Transverse colon (tissue), 4 donors: ENCODE data around the gene GHRHR. TPM values are rescaled to one million over a fixed set of nuclear protein-coding genes. Genes with fewer than 3 reads are reported as not detected.

Experiments used
- DNase-seq: peaks from one replicate; pipeline ENCODE4 v3.0.0-alpha.2; 2019
- H3K27ac ChIP-seq, 4 donors: fragments of 200-600 bp; sonication (generic); 2 replicates each; pipeline ENCODE4 v1.5.1; 2016 to 2018; ENCODE audit warnings: inconsistent platforms in 4 of 4
- H3K27me3 ChIP-seq: fragments of 200-600 bp; sonication (generic); 2 replicates; pipeline ENCODE4 v1.5.1; 2017; ENCODE audit warnings: inconsistent platforms
- H3K36me3 ChIP-seq, 4 donors: fragments of 200-600 bp; sonication (generic); 2 replicates each; pipeline ENCODE4 v1.5.1; 2017 to 2019; ENCODE audit warnings: inconsistent platforms in 4 of 4
- H3K4me1 ChIP-seq, 4 donors: fragments of 200-600 bp; sonication (generic); 2 replicates each; pipeline ENCODE4 v1.5.1; 2017 to 2020; ENCODE audit warnings: inconsistent platforms in 4 of 4
- H3K4me3 ChIP-seq, 4 donors: fragments of 200-600 bp; sonication (generic); 1 replicate in 1 of 4; 2 replicates in 3 of 4; pipeline versions ENCODE4 v1.5.1 to v1.6.1; 2017 to 2019; ENCODE audit warnings: inconsistent platforms in 4 of 4
- H3K9me3 ChIP-seq, 2 donors: fragments of 200-600 bp; sonication (generic); 2 replicates each; pipeline ENCODE4 v1.5.1; 2017 to 2019; ENCODE audit warnings: inconsistent platforms in 2 of 2
- EP300 ChIP-seq: sonication (generic); formaldehyde crosslinking; IDR thresholded peaks from one replicate; pipeline ENCODE4 v1.6.1; 2017; ENCODE audit warnings: antibody characterized with exemption, low read depth
- POLR2A ChIP-seq: fragments of 450-650 bp; IDR thresholded peaks from one replicate; pipeline ENCODE4 v1.6.1; 2016; ENCODE audit warnings: antibody characterized with exemption, mild to moderate bottlenecking, moderate library complexity
- POLR2AphosphoS5 ChIP-seq, 3 donors: sonication (generic); formaldehyde crosslinking; IDR thresholded peaks; one replicate each; pipeline ENCODE4 v1.6.1; 2016; ENCODE audit warnings: antibody characterized with exemption in 3 of 3
- WGBS, 2 donors: methylation state at CpG; one replicate each; pipeline ENCODE4 v1.1.5; 2018; ENCODE audit warnings: low coverage in 1 of 2; 5-methylcytosine and 5-hydroxymethylcytosine counted together
- in situ Hi-C, 4 donors: fragments of 200-750 bp; cut with MboI; loops; one replicate each; pipeline versions ENCODE4 v1.15.0 to v1.15.1; 2017; ENCODE audit warnings: low sequenced_read_pairs in 3 of 4, low pct_ligation_motif_present in 1 of 4, low pct_unique_long_range_greater_than_20kb in 1 of 4
- intact Hi-C: fragments of 100-400 bp; cut with DNase I; formaldehyde crosslinking; loops from one replicate; pipeline ENCODE4 v1.15.1; 2023; ENCODE audit warnings: low total_unique reads
- total RNA-seq, 4 donors: library from RNA; depleted of rRNA; stranded (reverse); fragments of >200 nt; gene quantifications; one replicate each; pipeline ENCODE4 v1.1.0, GENCODE V29; 2016
- TF ChIP-seq, protein P1 (sequence below), 5 experiments: fragments of 200-600 bp in 3 of 5; fragments of 450-650 bp in 2 of 5; sonication (generic) in 3 of 5; IDR thresholded peaks; 1 replicate in 2 of 5; 2 replicates in 3 of 5; pipeline ENCODE4 v1.5.1; 2016 to 2017; ENCODE audit warnings: antibody characterized with exemption in 5 of 5, inconsistent platforms in 3 of 5, mild to moderate bottlenecking in 2 of 5, moderate library complexity in 1 of 5

Gene GHRHR
- total RNA-seq, 4 donors from 2014 or later, result not detected

DNA sequence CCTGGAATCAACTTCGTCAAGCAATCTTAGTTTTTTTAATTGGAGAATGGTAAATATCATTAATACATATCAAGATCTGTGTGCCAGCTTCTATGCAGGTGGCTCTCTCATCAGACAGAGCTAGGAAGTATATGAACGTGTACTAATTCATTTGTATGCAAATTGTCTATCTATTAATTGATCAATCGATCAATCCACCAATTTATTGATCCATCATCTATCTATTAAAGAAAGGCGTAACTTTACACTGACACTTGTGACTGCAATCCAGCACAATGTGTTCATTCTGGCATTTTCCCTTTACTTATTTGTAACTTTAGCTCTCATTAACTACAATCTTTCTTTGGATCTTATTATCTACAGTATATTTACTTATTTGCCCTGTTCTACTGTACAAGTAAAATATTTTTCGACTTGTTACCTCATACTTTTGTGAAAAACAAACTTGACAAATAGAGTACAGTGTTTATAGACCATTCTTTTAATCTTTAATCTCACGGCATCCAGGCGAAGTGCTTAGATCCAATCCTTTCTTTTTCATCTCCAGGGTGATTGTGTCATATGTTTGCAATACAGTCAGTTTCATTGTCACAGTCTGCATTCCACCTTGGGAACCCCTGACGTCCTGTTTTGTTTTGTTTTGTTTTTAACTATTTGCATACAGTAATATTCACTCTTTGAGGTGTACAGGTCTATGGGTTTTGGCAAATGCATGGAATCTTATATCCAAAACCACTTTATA is 22.0 kb upstream of the GHRHR start:
- no peaks in the 10 kb centered on the region for H3K36me3 ChIP-seq
- peaks cover 3% of the 10 kb centered on the region for H3K27me3 ChIP-seq
- no peak overlapping the region for H3K4me3 ChIP-seq
- in situ Hi-C loops, result no loop called here
- DNase-seq, result no peak
- peaks cover 0 to 28% (median 15%) of the 10 kb centered on the region in 4 donors for H3K4me1 ChIP-seq
- peaks cover 7 to 11% of the 10 kb centered on the region in 2 donors for H3K9me3 ChIP-seq
- TF ChIP-seq, protein P1, sequence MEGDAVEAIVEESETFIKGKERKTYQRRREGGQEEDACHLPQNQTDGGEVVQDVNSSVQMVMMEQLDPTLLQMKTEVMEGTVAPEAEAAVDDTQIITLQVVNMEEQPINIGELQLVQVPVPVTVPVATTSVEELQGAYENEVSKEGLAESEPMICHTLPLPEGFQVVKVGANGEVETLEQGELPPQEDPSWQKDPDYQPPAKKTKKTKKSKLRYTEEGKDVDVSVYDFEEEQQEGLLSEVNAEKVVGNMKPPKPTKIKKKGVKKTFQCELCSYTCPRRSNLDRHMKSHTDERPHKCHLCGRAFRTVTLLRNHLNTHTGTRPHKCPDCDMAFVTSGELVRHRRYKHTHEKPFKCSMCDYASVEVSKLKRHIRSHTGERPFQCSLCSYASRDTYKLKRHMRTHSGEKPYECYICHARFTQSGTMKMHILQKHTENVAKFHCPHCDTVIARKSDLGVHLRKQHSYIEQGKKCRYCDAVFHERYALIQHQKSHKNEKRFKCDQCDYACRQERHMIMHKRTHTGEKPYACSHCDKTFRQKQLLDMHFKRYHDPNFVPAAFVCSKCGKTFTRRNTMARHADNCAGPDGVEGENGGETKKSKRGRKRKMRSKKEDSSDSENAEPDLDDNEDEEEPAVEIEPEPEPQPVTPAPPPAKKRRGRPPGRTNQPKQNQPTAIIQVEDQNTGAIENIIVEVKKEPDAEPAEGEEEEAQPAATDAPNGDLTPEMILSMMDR (IDR thresholded peaks at IDR 0.05), result no peak
- TF ChIP-seq POLR2AphosphoS5 (IDR thresholded peaks at IDR 0.05) (no peak), POLR2A (no peak), EP300 (no peak)
- no peak overlapping the region for H3K27ac ChIP-seq
- WGBS, 2 donors, result 35 to 40% methylated on average over 8 of the region's 8 CpGs
- intact Hi-C loops, result no loop called here

DNA sequence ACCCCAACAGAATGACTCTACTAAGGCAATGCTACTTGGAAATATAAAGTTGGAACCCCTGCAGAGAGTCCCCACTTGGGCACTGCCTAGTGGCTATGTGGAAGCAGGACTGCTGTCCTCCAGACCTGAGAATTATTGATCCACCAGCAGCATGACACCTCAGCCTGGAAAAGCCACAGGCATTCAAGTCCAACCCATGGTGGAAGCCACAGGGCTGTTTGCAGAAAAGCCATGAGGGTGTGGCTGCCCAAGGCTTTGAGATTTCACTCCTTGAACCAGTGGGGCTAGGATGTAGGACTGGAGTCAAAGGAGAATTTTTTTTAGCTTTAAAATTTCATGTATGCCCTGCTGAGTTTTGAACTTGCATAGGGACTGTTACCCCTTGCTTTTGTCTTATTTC is 13.6 kb upstream of the GHRHR start:
- Histone ChIP-seq H3K4me1 (no peaks in the 10 kb centered on the region), H3K27me3 (no peaks in the 10 kb centered on the region), H3K4me3 (no peak overlapping the region), H3K27ac (no peak overlapping the region), H3K9me3 (peaks cover 3 to 5% of the 10 kb centered on the region in 2 donors), H3K36me3 (no peaks in the 10 kb centered on the region)
- intact Hi-C loops, result no loop called here
- in situ Hi-C loops, result no loop called here
- DNase-seq, result no peak
- TF ChIP-seq, protein P1 (IDR thresholded peaks at IDR 0.05), result no peak
- TF ChIP-seq POLR2AphosphoS5 (IDR thresholded peaks at IDR 0.05) (no peak), POLR2A (no peak), EP300 (no peak)

DNA sequence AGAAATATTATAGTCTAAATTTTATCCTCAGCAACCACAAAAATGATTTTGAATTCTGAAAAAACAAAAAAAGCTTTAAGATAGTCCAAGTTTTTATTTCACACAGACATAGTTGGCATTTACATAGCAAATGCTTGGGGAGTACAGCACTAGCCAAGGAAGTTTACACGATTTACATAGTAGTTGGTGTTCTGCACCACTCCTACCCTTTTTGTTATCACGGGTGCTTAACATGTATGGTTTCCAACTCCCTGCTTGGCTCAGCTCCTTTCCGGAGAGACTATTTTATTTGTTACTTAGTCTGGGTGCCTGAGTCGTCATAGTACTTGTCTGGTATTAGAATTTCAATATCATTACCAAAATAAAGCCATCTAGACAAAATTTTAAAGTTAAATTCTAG is 8.8 kb upstream of the GHRHR start:
- intact Hi-C loops (no loop called here), in situ Hi-C loops (no loop called here)
- no peak for DNase-seq
- Histone ChIP-seq H3K9me3 (peaks cover 0 to 4% of the 10 kb centered on the region in 2 donors), H3K4me1 (no peaks in the 10 kb centered on the region), H3K4me3 (no peak overlapping the region), H3K36me3 (no peaks in the 10 kb centered on the region), H3K27ac (no peak overlapping the region), H3K27me3 (no peaks in the 10 kb centered on the region)
- no peak for TF ChIP-seq POLR2A
- no peak for TF ChIP-seq POLR2AphosphoS5 (IDR thresholded peaks at IDR 0.05)
- no peak for TF ChIP-seq EP300
- TF ChIP-seq, protein P1 (IDR thresholded peaks at IDR 0.05), result no peak
- 66 to 71% methylated on average over 4 of the region's 4 CpGs for WGBS, 2 donors

DNA sequence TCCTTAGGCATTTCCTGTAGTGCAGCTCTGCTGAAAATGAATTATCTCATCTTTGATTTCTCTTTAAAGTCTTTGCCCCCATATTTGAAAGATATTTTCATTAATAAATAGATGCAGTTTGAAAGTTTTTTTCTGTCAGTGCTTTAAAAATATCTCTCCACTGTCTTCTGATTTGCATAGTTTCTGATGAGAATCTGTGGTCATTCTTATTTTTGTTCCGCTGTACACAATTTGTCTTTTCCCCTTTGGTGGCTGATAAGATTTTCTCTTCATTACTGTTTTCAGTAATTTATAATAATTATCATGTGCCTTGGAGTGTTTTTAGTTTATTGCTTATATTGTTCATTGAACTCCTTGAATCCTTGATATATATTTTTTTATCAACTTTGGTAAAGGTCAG is 7.0 kb upstream of the GHRHR start:
- no peak for TF ChIP-seq POLR2A
- TF ChIP-seq POLR2AphosphoS5 (IDR thresholded peaks at IDR 0.05), result no peak
- TF ChIP-seq EP300, result no peak
- TF ChIP-seq, protein P1 (IDR thresholded peaks at IDR 0.05), result no peak
- in situ Hi-C loops, result no loop called here

More for the DNA sequence above, 7.0 kb upstream of the GHRHR start:
- no peaks in the 10 kb centered on the region for H3K27me3 ChIP-seq
- H3K4me1 ChIP-seq, result no peaks in the 10 kb centered on the region
- intact Hi-C loops, result no loop called here
- no peaks in the 10 kb centered on the region for H3K36me3 ChIP-seq
- no peak for DNase-seq
- no peak overlapping the region for H3K4me3 ChIP-seq
- H3K27ac ChIP-seq, result no peak overlapping the region
- H3K9me3 ChIP-seq, result peaks cover 0 to 4% of the 10 kb centered on the region in 2 donors
- 88% methylated on average over 1 of the region's 1 CpG; no CpG with 5 or more reads in 1 of the 2 donors for WGBS, 2 donors
